ENCODE measurements around the gene CTSD. TPM values are rescaled to one million over a fixed set of nuclear protein-coding genes. Genes with fewer than 3 reads are reported as not detected.

The CTSD gene
- total RNA-seq, 1 experiment from 2014 or later, result 199 TPM

DNA sequence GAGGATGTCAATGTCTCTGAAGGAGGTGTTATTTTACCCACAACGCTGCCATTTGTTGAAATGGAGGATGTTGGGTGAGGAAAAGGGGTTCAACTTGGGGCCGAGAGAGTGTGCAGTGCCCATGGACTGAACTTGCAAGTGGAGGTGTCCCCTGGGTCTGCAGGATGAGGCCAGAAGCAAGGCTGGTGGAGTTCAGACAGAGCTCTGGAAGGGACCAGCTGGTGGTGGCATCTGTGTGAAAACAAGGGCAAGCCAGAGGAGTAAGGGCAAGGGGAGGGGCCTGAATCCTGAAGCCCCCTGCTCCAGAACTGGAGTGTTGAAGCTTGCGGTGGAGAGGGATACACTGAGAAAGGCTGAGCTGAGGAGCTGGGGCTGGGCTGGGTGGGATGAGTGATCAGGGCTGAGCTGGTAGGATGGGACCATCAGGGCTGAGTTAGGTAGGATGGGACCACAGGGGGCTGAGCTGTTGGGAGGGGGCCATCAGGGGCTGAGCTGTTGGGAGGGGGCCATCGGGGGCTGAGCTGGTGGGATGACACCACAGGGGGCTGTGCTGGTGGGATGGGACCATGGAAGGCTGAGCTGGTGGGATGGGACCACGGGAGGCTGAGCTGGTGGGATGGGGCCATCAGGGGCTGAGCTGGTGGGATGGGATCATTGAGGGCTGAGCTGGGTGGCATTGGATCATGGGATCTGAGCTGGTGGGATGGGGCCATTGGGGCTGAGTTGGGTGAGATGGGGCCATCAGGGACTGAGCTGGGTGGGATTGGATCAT lies 13.4 kb upstream of the CTSD start:
- no peak for DNase-seq (ENCODE audit: low spot score)
- CTCF ChIA-PET, result interaction anchor here (0.7 to 1.6 kb wide), 2 partner anchors 48 to 154 kb away, joined by 3 to 8 read pairs; no protein-coding TSS in a partner anchor
- no peak for ATAC-seq
- Mint-ChIP-seq H3K4me3 (no peak overlapping the region), H3K4me1 (peaks cover 13% of the 10 kb centered on the region), H3K36me3 (no peaks in the 10 kb centered on the region), H3K9me3 (peaks cover 4% of the 10 kb centered on the region), H3K27ac (no peak overlapping the region), H3K27me3 (ENCODE audit: low read depth) (peaks cover 9% of the 10 kb centered on the region; the same call in 1 of the 2 replicates)
- TF ChIP-seq, protein P1, sequence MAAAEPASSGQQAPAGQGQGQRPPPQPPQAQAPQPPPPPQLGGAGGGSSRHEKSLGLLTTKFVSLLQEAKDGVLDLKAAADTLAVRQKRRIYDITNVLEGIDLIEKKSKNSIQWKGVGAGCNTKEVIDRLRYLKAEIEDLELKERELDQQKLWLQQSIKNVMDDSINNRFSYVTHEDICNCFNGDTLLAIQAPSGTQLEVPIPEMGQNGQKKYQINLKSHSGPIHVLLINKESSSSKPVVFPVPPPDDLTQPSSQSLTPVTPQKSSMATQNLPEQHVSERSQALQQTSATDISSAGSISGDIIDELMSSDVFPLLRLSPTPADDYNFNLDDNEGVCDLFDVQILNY (CRISPR knock-in tag; IDR thresholded peaks at IDR 0.05), result no peak
- TF ChIP-seq, protein P2, sequence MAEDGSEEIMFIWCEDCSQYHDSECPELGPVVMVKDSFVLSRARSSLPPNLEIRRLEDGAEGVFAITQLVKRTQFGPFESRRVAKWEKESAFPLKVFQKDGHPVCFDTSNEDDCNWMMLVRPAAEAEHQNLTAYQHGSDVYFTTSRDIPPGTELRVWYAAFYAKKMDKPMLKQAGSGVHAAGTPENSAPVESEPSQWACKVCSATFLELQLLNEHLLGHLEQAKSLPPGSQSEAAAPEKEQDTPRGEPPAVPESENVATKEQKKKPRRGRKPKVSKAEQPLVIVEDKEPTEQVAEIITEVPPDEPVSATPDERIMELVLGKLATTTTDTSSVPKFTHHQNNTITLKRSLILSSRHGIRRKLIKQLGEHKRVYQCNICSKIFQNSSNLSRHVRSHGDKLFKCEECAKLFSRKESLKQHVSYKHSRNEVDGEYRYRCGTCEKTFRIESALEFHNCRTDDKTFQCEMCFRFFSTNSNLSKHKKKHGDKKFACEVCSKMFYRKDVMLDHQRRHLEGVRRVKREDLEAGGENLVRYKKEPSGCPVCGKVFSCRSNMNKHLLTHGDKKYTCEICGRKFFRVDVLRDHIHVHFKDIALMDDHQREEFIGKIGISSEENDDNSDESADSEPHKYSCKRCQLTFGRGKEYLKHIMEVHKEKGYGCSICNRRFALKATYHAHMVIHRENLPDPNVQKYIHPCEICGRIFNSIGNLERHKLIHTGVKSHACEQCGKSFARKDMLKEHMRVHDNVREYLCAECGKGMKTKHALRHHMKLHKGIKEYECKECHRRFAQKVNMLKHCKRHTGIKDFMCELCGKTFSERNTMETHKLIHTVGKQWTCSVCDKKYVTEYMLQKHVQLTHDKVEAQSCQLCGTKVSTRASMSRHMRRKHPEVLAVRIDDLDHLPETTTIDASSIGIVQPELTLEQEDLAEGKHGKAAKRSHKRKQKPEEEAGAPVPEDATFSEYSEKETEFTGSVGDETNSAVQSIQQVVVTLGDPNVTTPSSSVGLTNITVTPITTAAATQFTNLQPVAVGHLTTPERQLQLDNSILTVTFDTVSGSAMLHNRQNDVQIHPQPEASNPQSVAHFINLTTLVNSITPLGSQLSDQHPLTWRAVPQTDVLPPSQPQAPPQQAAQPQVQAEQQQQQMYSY (CRISPR knock-in tag; IDR thresholded peaks at IDR 0.05), result no peak
- TF ChIP-seq JUN (CRISPR knock-in tag; IDR thresholded peaks at IDR 0.05), result no peak
- TF ChIP-seq, protein P3, sequence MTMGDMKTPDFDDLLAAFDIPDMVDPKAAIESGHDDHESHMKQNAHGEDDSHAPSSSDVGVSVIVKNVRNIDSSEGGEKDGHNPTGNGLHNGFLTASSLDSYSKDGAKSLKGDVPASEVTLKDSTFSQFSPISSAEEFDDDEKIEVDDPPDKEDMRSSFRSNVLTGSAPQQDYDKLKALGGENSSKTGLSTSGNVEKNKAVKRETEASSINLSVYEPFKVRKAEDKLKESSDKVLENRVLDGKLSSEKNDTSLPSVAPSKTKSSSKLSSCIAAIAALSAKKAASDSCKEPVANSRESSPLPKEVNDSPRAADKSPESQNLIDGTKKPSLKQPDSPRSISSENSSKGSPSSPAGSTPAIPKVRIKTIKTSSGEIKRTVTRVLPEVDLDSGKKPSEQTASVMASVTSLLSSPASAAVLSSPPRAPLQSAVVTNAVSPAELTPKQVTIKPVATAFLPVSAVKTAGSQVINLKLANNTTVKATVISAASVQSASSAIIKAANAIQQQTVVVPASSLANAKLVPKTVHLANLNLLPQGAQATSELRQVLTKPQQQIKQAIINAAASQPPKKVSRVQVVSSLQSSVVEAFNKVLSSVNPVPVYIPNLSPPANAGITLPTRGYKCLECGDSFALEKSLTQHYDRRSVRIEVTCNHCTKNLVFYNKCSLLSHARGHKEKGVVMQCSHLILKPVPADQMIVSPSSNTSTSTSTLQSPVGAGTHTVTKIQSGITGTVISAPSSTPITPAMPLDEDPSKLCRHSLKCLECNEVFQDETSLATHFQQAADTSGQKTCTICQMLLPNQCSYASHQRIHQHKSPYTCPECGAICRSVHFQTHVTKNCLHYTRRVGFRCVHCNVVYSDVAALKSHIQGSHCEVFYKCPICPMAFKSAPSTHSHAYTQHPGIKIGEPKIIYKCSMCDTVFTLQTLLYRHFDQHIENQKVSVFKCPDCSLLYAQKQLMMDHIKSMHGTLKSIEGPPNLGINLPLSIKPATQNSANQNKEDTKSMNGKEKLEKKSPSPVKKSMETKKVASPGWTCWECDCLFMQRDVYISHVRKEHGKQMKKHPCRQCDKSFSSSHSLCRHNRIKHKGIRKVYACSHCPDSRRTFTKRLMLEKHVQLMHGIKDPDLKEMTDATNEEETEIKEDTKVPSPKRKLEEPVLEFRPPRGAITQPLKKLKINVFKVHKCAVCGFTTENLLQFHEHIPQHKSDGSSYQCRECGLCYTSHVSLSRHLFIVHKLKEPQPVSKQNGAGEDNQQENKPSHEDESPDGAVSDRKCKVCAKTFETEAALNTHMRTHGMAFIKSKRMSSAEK (CRISPR knock-in tag; IDR thresholded peaks at IDR 0.05; ENCODE audit: borderline replicate concordance), result no peak
- no peak for TF ChIP-seq ZNF416 (CRISPR knock-in tag; IDR thresholded peaks at IDR 0.05)
- TF ChIP-seq NFATC4 (CRISPR knock-in tag; IDR thresholded peaks at IDR 0.05), result no peak
- no peak for TF ChIP-seq SOX15 (CRISPR knock-in tag; IDR thresholded peaks at IDR 0.05)
- no peak for TF ChIP-seq MXD4 (CRISPR knock-in tag; IDR thresholded peaks at IDR 0.05; ENCODE audit: borderline replicate concordance)
- no peak for TF ChIP-seq ZNF138 (CRISPR knock-in tag; conservative IDR thresholded peaks at IDR 0.05)
- no peak for TF ChIP-seq TEAD4 (CRISPR knock-in tag; IDR thresholded peaks at IDR 0.05)
- TF ChIP-seq, protein P4, sequence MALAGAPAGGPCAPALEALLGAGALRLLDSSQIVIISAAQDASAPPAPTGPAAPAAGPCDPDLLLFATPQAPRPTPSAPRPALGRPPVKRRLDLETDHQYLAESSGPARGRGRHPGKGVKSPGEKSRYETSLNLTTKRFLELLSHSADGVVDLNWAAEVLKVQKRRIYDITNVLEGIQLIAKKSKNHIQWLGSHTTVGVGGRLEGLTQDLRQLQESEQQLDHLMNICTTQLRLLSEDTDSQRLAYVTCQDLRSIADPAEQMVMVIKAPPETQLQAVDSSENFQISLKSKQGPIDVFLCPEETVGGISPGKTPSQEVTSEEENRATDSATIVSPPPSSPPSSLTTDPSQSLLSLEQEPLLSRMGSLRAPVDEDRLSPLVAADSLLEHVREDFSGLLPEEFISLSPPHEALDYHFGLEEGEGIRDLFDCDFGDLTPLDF (CRISPR knock-in tag; IDR thresholded peaks at IDR 0.05), result no peak
- TF ChIP-seq, protein P5, sequence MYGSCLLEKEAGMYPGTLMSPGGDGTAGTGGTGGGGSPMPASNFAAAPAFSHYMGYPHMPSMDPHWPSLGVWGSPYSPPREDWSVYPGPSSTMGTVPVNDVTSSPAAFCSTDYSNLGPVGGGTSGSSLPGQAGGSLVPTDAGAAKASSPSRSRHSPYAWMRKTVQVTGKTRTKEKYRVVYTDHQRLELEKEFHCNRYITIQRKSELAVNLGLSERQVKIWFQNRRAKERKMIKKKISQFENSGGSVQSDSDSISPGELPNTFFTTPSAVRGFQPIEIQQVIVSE (CRISPR knock-in tag; IDR thresholded peaks at IDR 0.05; ENCODE audit: borderline replicate concordance), result no peak
- no peak for TF ChIP-seq ZNF396 (CRISPR knock-in tag; IDR thresholded peaks at IDR 0.05; ENCODE audit: borderline replicate concordance)
- no peak for TF ChIP-seq SP1 (CRISPR knock-in tag; conservative IDR thresholded peaks at IDR 0.05)
- TF ChIP-seq NR3C1 (CRISPR knock-in tag; conservative IDR thresholded peaks at IDR 0.05; ENCODE audit: low read depth), result no peak
- TF ChIP-seq, protein P6, sequence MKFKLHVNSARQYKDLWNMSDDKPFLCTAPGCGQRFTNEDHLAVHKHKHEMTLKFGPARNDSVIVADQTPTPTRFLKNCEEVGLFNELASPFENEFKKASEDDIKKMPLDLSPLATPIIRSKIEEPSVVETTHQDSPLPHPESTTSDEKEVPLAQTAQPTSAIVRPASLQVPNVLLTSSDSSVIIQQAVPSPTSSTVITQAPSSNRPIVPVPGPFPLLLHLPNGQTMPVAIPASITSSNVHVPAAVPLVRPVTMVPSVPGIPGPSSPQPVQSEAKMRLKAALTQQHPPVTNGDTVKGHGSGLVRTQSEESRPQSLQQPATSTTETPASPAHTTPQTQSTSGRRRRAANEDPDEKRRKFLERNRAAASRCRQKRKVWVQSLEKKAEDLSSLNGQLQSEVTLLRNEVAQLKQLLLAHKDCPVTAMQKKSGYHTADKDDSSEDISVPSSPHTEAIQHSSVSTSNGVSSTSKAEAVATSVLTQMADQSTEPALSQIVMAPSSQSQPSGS (CRISPR knock-in tag; IDR thresholded peaks at IDR 0.05; ENCODE audit: borderline replicate concordance, low read depth), result no peak
- TF ChIP-seq, protein P7, sequence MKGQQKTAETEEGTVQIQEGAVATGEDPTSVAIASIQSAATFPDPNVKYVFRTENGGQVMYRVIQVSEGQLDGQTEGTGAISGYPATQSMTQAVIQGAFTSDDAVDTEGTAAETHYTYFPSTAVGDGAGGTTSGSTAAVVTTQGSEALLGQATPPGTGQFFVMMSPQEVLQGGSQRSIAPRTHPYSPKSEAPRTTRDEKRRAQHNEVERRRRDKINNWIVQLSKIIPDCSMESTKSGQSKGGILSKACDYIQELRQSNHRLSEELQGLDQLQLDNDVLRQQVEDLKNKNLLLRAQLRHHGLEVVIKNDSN (CRISPR knock-in tag; IDR thresholded peaks at IDR 0.05), result no peak
- no peak for TF ChIP-seq RORB (CRISPR knock-in tag; IDR thresholded peaks at IDR 0.05)
- POLR2A ChIA-PET, result interaction anchor here (0.7 kb wide), 1 partner anchor 207 kb away, joined by 6 read pairs; no protein-coding TSS in a partner anchor
